A673 (cell line): Measurements from ENCODE around the gene CHD3. TPM values are rescaled to one million over a fixed set of nuclear protein-coding genes. Genes with fewer than 3 reads are reported as not detected.
A peak's percentile ranks its signal among the peaks of the same experiment; 100 is the strongest.

Source experiments
- BruUV-seq: library from RNA; stranded (reverse); fragments of 400-500 nt; replicated peaks from 2 replicates; lab custom pipeline; 2021; lab: Mats Ljungman, UMichigan
- CTCF ChIA-PET: fragments of 300-600 bp; sonication (Branson Sonifier 250); formaldehyde crosslinking; loops from one replicate; lab custom pipeline; 2022; ENCODE audit warnings: antibody characterized with exemption; lab: Charles Lee
- POLR2A ChIA-PET: fragments of 300-600 bp; sonication (Branson Sonifier 250); formaldehyde crosslinking; loops from one replicate; lab custom pipeline; 2022; ENCODE audit warnings: antibody characterized with exemption; ENCODE audit not compliant: low non-redundant PET; lab: Charles Lee
- DNase-seq: peaks from one replicate; pipeline ENCODE4 v3.0.0-alpha.2; 2015; ENCODE audit warnings: low spot score
- H3K27ac ChIP-seq: fragments of 200-600 bp; sonication (generic); 2 replicates; pipeline ENCODE4 v1.5.1; 2016; ENCODE audit warnings: mixed run types, low read depth, mild to moderate bottlenecking, mixed read lengths, antibody characterized with exemption, low read length; ENCODE audit not compliant: poor library complexity, severe bottlenecking
- H3K27me3 ChIP-seq: fragments of 200-600 bp; sonication (generic); replicated peaks from 2 replicates; pipeline ENCODE4 v1.6.1; 2017; ENCODE audit warnings: mixed run types, low read depth, mild to moderate bottlenecking, mixed read lengths, antibody characterized with exemption, low read length; ENCODE audit not compliant: insufficient read depth, poor library complexity
- H3K36me3 ChIP-seq: fragments of 200-600 bp; sonication (generic); 2 replicates; pipeline ENCODE4 v1.6.1; 2016; ENCODE audit warnings: mixed run types, mild to moderate bottlenecking, mixed read lengths, antibody characterized with exemption, low read length; ENCODE audit not compliant: insufficient read depth, poor library complexity, severe bottlenecking
- H3K4me1 ChIP-seq: fragments of 200-600 bp; sonication (generic); 2 replicates; pipeline ENCODE4 v1.6.1; 2017; ENCODE audit warnings: mixed run types, mild to moderate bottlenecking, mixed read lengths, antibody characterized with exemption, low read length; ENCODE audit not compliant: insufficient read depth, poor library complexity, severe bottlenecking
- H3K4me3 ChIP-seq: fragments of 200-600 bp; sonication (generic); 2 replicates; pipeline ENCODE4 v1.5.1; 2016; ENCODE audit warnings: low read depth, mixed run types, mild to moderate bottlenecking, mixed read lengths, low read length; ENCODE audit not compliant: poor library complexity, severe bottlenecking
- H3K9me3 ChIP-seq: fragments of 200-600 bp; sonication (generic); 2 replicates; pipeline ENCODE4 v1.6.1; 2016; ENCODE audit warnings: mixed run types, low read depth, mild to moderate bottlenecking, mixed read lengths, antibody characterized with exemption, low read length; ENCODE audit not compliant: poor library complexity, severe bottlenecking
- CTCF ChIP-seq: fragments of 300-800, 200-600 bp; sonication (generic); conservative IDR thresholded peaks from 2 replicates; pipeline ENCODE4 v1.5.1; 2017; ENCODE audit warnings: low read depth, mild to moderate bottlenecking, antibody characterized with exemption, low read length, moderate library complexity, mixed read lengths
- EZH2 ChIP-seq: fragments of 200-600 bp; sonication (generic); IDR thresholded peaks from 2 replicates; pipeline ENCODE4 v1.6.1; 2017; ENCODE audit warnings: borderline replicate concordance, low read depth, mild to moderate bottlenecking, mixed read lengths, antibody characterized with exemption, low read length; ENCODE audit not compliant: poor library complexity, severe bottlenecking
- intact Hi-C: fragments of 100-400 bp; cut with micrococcal nuclease; formaldehyde crosslinking; loops from one replicate; pipeline ENCODE4 v1.10.0; 2022; ENCODE audit not compliant: unreplicated experiment
- total RNA-seq: library from RNA; stranded (reverse); gene quantifications from 2 replicates; pipeline ENCODE4 v1.2.3, GENCODE V29; 2021

The CHD3 gene
- total RNA-seq, 1 experiment from 2014 or later: 249 TPM

GRCh38 chr17:7922269-7922844, 33.8 kb downstream of the CHD3 start:
- H3K4me3 ChIP-seq: no peak overlapping the region
- H3K36me3 ChIP-seq: no peaks in the 10 kb centered on the region
- ChIA-PET CTCF (no interaction called here), POLR2A (no interaction called here)
- no peak for DNase-seq
- no peak for TF ChIP-seq EZH2
- H3K27me3 ChIP-seq: no peaks in the 10 kb centered on the region
- H3K4me1 ChIP-seq: no peaks in the 10 kb centered on the region
- intact Hi-C loops: no loop called here
- no TSS peak for BruUV-seq
- no peak overlapping the region for H3K27ac ChIP-seq
- H3K9me3 ChIP-seq: no peaks in the 10 kb centered on the region

- ChIA-PET CTCF (no interaction called here), POLR2A (interaction anchor here (0.6 kb wide), 1 partner anchor 9 kb away, joined by 3 read pairs; the partner anchor contains the start of genes CNTROB and TRAPPC1)
- Histone ChIP-seq H3K36me3 (no peaks in the 10 kb centered on the region), H3K27ac (no peak overlapping the region), H3K4me3 (no peak overlapping the region), H3K9me3 (no peaks in the 10 kb centered on the region), H3K27me3 (no peaks in the 10 kb centered on the region), H3K4me1 (no peaks in the 10 kb centered on the region)
- peak; percentile 35 for DNase-seq
- BruUV-seq: no TSS peak
- no peak for TF ChIP-seq CTCF
- no peak for TF ChIP-seq EZH2
- intact Hi-C loops: no loop called here
Observed at GRCh38 chr17:7922845-7923628, 34.4 kb downstream of the CHD3 start.

GRCh38 chr17:7927596-7927995, 39.0 kb downstream of the CHD3 start:
- POLR2A ChIA-PET: no interaction called here
- Histone ChIP-seq H3K27ac (no peak overlapping the region), H3K27me3 (no peaks in the 10 kb centered on the region), H3K4me1 (peaks cover 5% of the 10 kb centered on the region), H3K36me3 (no peaks in the 10 kb centered on the region), H3K9me3 (no peaks in the 10 kb centered on the region), H3K4me3 (no peak overlapping the region)
- DNase-seq: no peak
- no TSS peak for BruUV-seq
- intact Hi-C loops: no loop called here
- TF ChIP-seq CTCF (no peak), EZH2 (no peak)
- CTCF ChIA-PET: no interaction called here
